ENCODE results near the gene TNFSF8. TPM values are rescaled to one million over a fixed set of nuclear protein-coding genes. Genes with fewer than 3 reads are reported as not detected.

Gene TNFSF8
- total RNA-seq, 2 donors from 2014 or later, result 0.88 to 0.91 TPM

- no peak overlapping the region for H3K4me3 ChIP-seq
- H3K9me3 ChIP-seq, result no peaks in the 10 kb centered on the region
- intact Hi-C loops (cut with DNase I), result no loop called here
- no peak for TF ChIP-seq CTCF (IDR thresholded peaks at IDR 0.05)
- no peaks in the 10 kb centered on the region for H3K36me3 ChIP-seq
- no peaks in the 10 kb centered on the region for H3K4me1 ChIP-seq
- no peaks in the 10 kb centered on the region for H3K27me3 ChIP-seq
- no peak for DNase-seq
- H3K9ac ChIP-seq (ENCODE audit: low read depth in 2 of 2, low read length in 2 of 2), result no peak overlapping the region
- H3K27ac ChIP-seq, result no peak overlapping the region
Observed at GRCh38 chr9:114957558-114957957, 27.2 kb upstream of the TNFSF8 start.

DNA sequence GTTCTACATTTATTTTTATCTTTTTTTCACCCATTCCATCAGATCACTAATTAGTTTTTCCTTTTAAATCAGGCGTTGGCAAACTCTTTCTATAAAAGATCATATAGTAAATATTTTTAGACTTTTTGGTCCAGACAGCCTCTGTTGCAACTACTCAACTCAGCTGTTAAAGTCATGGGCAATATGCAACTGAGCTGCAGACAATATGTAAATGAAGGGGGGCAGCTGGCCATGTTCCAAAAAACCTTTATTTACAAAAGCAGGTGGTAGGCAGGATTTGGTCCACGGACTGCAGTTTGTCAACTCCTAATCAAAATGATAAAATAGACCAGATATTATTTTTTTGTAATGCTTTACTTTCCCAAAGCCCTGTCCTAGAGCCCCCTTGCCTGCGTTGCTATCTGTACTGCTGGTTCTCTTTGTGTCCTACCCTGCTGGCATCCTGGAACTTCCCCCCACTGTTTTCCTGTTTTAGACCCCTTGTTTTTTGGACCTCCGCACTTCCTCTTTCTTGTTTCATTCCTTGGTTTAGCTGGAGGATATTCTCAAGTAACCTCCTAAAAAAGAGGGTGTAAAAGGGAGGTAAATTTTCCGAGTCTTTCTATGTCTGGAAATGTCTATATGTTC, 24.7 kb upstream of the TNFSF8 start:
- no peaks in the 10 kb centered on the region for H3K9me3 ChIP-seq
- no peak for DNase-seq
- H3K27ac ChIP-seq, result no peak overlapping the region
- no peak for TF ChIP-seq CTCF (IDR thresholded peaks at IDR 0.05)
- H3K4me3 ChIP-seq, result no peak overlapping the region
- H3K27me3 ChIP-seq, result no peaks in the 10 kb centered on the region
- no peaks in the 10 kb centered on the region for H3K4me1 ChIP-seq
- no peaks in the 10 kb centered on the region for H3K36me3 ChIP-seq
- H3K9ac ChIP-seq (ENCODE audit: low read depth in 2 of 2, low read length in 2 of 2), result no peak overlapping the region
- intact Hi-C loops (cut with DNase I), result no loop called here

- intact Hi-C loops (cut with DNase I), result no loop called here
- H3K9ac ChIP-seq (ENCODE audit: low read depth in 2 of 2, low read length in 2 of 2), result no peak overlapping the region
Observed at GRCh38 chr9:114953959-114954358, 23.6 kb upstream of the TNFSF8 start.

DNA sequence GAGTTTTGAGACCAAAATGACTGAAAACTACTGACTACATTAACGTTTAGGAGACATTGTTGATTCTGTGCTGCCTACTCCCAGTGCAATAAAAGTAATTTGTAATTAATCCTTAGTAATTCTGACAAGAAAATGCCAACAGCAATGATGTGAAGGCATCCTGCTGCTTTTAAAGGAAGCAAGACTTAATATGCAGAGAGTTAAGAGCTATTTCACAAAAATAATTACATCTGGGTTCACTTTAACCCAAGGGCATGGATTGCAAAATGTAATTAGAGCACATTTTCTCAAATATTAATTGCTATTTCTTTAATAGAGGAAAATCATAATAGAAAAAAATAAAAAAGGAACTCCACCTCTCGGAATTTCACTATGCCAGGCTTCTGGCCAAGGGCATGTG, 22.7 kb upstream of the TNFSF8 start:
- no peaks in the 10 kb centered on the region for H3K4me1 ChIP-seq
- no peaks in the 10 kb centered on the region for H3K27me3 ChIP-seq
- no peak for TF ChIP-seq CTCF (IDR thresholded peaks at IDR 0.05)
- H3K9me3 ChIP-seq, result no peaks in the 10 kb centered on the region
- intact Hi-C loops (cut with DNase I), result no loop called here
- H3K36me3 ChIP-seq, result no peaks in the 10 kb centered on the region
- no peak overlapping the region for H3K27ac ChIP-seq
- H3K4me3 ChIP-seq, result no peak overlapping the region
- no peak for DNase-seq
- H3K9ac ChIP-seq (ENCODE audit: low read depth in 2 of 2, low read length in 2 of 2), result no peak overlapping the region

More at GRCh38 chr9:114953959-114954358, 23.6 kb upstream of the TNFSF8 start:
- Histone ChIP-seq H3K4me1 (no peaks in the 10 kb centered on the region), H3K4me3 (no peak overlapping the region), H3K27ac (no peak overlapping the region), H3K9me3 (no peaks in the 10 kb centered on the region), H3K27me3 (no peaks in the 10 kb centered on the region), H3K36me3 (no peaks in the 10 kb centered on the region)
- no peak for TF ChIP-seq CTCF (IDR thresholded peaks at IDR 0.05)
- DNase-seq, result peak; percentile 34

- no peak for DNase-seq
- Histone ChIP-seq H3K9me3 (no peaks in the 10 kb centered on the region), H3K36me3 (no peaks in the 10 kb centered on the region), H3K27me3 (no peaks in the 10 kb centered on the region), H3K4me1 (no peaks in the 10 kb centered on the region), H3K4me3 (no peak overlapping the region), H3K9ac (ENCODE audit: low read depth in 2 of 2, low read length in 2 of 2) (no peak overlapping the region), H3K27ac (no peak overlapping the region)
- intact Hi-C loops (cut with DNase I), result no loop called here
- TF ChIP-seq CTCF (IDR thresholded peaks at IDR 0.05), result no peak
Observed at GRCh38 chr9:114950761-114951160, 20.4 kb upstream of the TNFSF8 start.

Data from colonic mucosa (tissue), 4 donors.